DOHH2 (cell line): ENCODE results near the gene RIPPLY1.

Experiments used
- CTCF ChIP-seq: fragments of 200-600 bp; sonication (generic); IDR thresholded peaks from one replicate; pipeline ENCODE4 v1.5.1; 2014; ENCODE audit warnings: antibody characterized with exemption, mild to moderate bottlenecking, low read depth, low read length; ENCODE audit not compliant: poor library complexity, severe bottlenecking
- EZH2phosphoT487 ChIP-seq: fragments of 200-600 bp; sonication (generic); IDR thresholded peaks from 2 replicates; pipeline ENCODE4 v1.6.1; 2017; ENCODE audit warnings: borderline replicate concordance, mild to moderate bottlenecking, antibody characterized with exemption, low read length, moderate library complexity, mixed read lengths

DNA sequence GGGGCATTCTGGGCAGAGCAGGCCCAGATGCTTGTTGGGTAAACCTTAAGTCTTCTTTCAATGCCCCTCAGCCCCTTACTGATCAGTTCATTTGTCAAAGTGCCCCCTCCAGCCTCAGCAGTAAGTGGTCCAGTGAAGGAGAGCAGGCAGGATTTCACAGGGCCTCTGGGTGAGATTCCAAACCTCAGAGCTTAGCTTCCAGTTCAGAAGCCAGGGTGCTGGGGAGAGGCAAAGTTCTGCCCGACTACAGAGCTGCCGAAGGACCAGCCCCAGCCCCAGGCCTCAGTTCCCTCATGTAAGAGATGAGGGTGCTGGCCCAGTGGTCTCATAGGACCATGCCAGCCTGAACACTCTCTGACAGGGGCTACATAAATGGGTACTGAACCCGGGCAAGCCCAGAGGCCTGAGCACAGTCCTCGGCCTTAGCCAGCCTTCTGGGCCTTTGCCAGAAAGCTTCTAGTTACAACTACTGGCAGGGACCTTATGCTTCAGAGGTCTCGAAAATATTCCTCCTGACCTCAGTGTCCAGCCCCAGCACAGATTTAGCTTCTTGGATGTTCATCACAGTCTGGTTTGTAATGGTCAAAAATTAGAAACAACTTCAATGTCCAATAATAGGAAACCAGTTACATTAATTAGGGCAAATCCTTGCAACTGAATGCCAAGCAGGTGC is 851 bp upstream of the RIPPLY1 start:
- TF ChIP-seq CTCF: no peak
- no peak for TF ChIP-seq EZH2phosphoT487
